Upper lobe of left lung (tissue), 6 donors: ENCODE measurements around the gene PRKCSH. TPM values are rescaled to one million over a fixed set of nuclear protein-coding genes. Genes with fewer than 3 reads are reported as not detected.
A peak's percentile ranks its signal among the peaks of the same experiment; 100 is the strongest.

Experiments used
- ATAC-seq, 2 donors: fragments of 200-7000 bp; cut with Tn5 transposase; one replicate each; pipeline ENCODE4 v1.9.1; 2022; ENCODE audit warnings: mild to moderate bottlenecking in 2 of 2, moderate library complexity in 2 of 2; ENCODE audit not compliant: low FRiP score in 2 of 2
- DNase-seq, 2 donors: peaks; one replicate each; pipeline ENCODE4 v3.0.0-alpha.2; 2019 to 2020
- H3K27ac ChIP-seq, 4 donors: fragments of 200-600 bp; sonication (generic); one replicate each; pipeline ENCODE4 v1.5.1; 2016 to 2019
- H3K27me3 ChIP-seq, 4 donors: fragments of 200-600 bp; sonication (generic); one replicate each; pipeline ENCODE4 v1.5.1; 2017 to 2019
- H3K36me3 ChIP-seq, 4 donors: fragments of 200-600 bp; sonication (generic); one replicate each; pipeline ENCODE4 v1.5.1; 2016 to 2019
- H3K4me1 ChIP-seq, 4 donors: fragments of 200-600 bp; sonication (generic); one replicate each; pipeline ENCODE4 v1.5.1; 2018 to 2019
- H3K4me3 ChIP-seq, 4 donors: fragments of 200-600 bp; sonication (generic); one replicate each; pipeline ENCODE4 v1.5.1; 2017 to 2019; ENCODE audit warnings: mild to moderate bottlenecking in 2 of 4, moderate library complexity in 1 of 4
- H3K9me3 ChIP-seq, 4 donors: fragments of 200-600 bp; sonication (generic); one replicate each; pipeline ENCODE4 v1.5.1; 2018 to 2019
- EP300 ChIP-seq, 4 donors: sonication (generic); formaldehyde crosslinking; IDR thresholded peaks; one replicate each; pipeline ENCODE4 v1.5.1; 2017; ENCODE audit warnings: antibody characterized with exemption in 4 of 4, control low read depth in 2 of 4
- POLR2A ChIP-seq, 4 donors: fragments of 450-650 bp; IDR thresholded peaks; one replicate each; pipeline ENCODE4 v1.5.1; 2016 to 2017; ENCODE audit warnings: antibody characterized with exemption in 4 of 4, mild to moderate bottlenecking in 2 of 4
- POLR2AphosphoS5 ChIP-seq, 2 donors: sonication (generic); formaldehyde crosslinking; IDR thresholded peaks; one replicate each; pipeline ENCODE4 v1.5.1; 2017; ENCODE audit warnings: antibody characterized with exemption in 2 of 2
- WGBS, 2 donors: methylation state at CpG; one replicate each; pipeline ENCODE4 v1.1.5; 2017 to 2018; 5-methylcytosine and 5-hydroxymethylcytosine counted together
- total RNA-seq, 6 donors: library from RNA; depleted of rRNA in 4 of 6; stranded (reverse); fragments of >200 nt in 4 of 6; gene quantifications; one replicate each; pipeline versions ENCODE4 v1.1.0 to v1.2.1, GENCODE V29; 2016 to 2021
- TF ChIP-seq, protein P1 (sequence below), 6 experiments: fragments of 450-650 bp in 4 of 6; fragments of 200-600 bp in 2 of 6; sonication (generic) in 2 of 6; IDR thresholded peaks; one replicate each; pipeline ENCODE4 v1.5.1; 2016 to 2019; ENCODE audit warnings: antibody characterized with exemption in 6 of 6
- donor health status: DM: no; HTN: no; CAD: no; lungs with moderate emphysema.
- donor health status: DM: no; HTN: yes; CAD: no; lungs with severe emphysema.

PRKCSH gene
- total RNA-seq, 6 donors from 2014 or later: 124 to 341 (median 187) TPM

DNA sequence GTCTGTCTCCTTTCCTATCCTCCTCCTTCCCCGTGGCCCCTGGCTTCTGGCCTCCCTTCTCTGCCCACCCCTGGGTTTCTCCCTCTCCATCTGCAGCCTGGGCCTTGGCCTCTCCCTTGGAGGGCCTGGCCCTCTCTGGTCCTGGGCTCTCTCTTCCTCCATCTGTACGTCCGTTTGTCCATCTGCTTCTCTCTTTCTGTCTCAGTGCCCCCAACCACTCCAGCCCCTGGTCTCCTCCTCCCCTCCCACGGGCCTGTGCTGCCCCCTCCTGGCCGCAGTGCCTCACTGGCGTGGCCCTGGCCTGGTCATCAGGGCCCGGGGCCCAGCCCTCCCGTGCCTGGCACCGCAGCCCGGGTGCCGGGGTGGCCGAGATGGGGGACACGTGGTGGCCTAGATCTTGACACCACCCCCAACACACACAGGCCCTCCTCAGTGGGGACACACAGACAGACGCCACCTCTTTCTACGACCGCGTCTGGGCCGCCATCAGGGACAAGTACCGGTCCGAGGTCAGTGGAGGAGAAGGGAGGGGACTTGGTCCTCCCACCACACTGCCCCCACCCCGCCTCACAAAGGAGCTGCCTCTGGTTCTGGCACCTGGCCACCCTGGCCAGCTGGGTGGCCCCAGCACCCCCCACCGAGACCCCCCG, 11.3 kb downstream of the PRKCSH start:
- ATAC-seq: peak; percentile 78 to 79
- Histone ChIP-seq H3K9me3 (no peaks in the 10 kb centered on the region), H3K4me3 (no peak overlapping the region), H3K27me3 (no peaks in the 10 kb centered on the region), H3K4me1 (peaks cover 0 to under 1% (median 0%) of the 10 kb centered on the region in 4 donors), H3K27ac (peak overlapping the region in 1 of 4 donors; percentile 4), H3K36me3 (peaks cover 22 to 92% (median 85%) of the 10 kb centered on the region in 4 donors)
- DNase-seq: peak; percentile 48 to 92
- TF ChIP-seq POLR2AphosphoS5 (IDR thresholded peaks at IDR 0.05) (no peak), EP300 (IDR thresholded peaks at IDR 0.05) (no peak), POLR2A (IDR thresholded peaks at IDR 0.05) (no peak)
- TF ChIP-seq, protein P1, sequence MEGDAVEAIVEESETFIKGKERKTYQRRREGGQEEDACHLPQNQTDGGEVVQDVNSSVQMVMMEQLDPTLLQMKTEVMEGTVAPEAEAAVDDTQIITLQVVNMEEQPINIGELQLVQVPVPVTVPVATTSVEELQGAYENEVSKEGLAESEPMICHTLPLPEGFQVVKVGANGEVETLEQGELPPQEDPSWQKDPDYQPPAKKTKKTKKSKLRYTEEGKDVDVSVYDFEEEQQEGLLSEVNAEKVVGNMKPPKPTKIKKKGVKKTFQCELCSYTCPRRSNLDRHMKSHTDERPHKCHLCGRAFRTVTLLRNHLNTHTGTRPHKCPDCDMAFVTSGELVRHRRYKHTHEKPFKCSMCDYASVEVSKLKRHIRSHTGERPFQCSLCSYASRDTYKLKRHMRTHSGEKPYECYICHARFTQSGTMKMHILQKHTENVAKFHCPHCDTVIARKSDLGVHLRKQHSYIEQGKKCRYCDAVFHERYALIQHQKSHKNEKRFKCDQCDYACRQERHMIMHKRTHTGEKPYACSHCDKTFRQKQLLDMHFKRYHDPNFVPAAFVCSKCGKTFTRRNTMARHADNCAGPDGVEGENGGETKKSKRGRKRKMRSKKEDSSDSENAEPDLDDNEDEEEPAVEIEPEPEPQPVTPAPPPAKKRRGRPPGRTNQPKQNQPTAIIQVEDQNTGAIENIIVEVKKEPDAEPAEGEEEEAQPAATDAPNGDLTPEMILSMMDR (IDR thresholded peaks at IDR 0.05): peak; percentile 67 to 92 (median 85)
- WGBS, 2 donors: 57 to 71% methylated on average over 7 to 20 of the region's 23 CpGs

DNA sequence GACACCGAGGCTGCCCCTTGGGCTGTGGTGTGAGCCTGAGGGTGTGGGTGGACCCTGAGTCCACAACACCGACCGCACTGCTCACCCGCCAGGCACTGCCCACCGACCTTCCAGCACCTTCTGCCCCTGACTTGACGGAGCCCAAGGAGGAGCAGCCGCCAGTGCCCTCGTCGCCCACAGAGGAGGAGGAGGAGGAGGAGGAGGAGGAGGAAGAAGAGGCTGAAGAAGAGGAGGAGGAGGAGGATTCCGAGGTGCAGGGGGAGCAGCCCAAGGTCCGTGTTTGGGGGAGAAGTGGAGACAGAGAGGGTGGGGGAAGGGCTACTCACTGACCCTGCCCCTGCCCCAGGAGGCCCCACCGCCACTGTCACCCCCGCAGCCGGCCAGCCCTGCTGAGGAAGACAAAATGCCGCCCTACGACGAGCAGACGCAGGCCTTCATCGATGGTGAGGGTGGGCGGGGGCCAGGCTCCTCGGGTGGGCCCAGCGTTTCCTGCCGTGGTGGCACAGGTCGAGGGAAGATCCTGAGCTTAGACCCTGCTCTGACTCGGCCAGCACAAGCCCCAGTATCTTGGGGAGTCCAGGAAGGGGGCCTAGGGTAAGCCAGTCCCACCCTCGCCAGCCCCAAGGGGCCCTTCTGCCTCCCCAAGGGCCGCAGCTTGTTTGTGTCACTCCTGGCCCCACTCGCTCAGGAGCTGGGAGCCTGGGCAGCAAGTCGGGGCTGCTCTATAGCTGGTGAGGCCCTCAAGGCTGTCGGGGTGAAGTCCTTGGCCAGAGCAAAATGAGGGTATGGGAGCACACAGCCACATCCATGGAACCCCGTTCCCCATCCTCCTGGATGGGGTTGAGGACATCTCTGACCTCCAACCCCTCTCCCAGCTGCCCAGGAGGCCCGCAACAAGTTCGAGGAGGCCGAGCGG, 12.2 kb downstream of the PRKCSH start:
- 91% methylated on average over 10 to 31 of the region's 35 CpGs for WGBS, 2 donors
- ATAC-seq: no peak
- no peak overlapping the region for H3K27ac ChIP-seq

DNA sequence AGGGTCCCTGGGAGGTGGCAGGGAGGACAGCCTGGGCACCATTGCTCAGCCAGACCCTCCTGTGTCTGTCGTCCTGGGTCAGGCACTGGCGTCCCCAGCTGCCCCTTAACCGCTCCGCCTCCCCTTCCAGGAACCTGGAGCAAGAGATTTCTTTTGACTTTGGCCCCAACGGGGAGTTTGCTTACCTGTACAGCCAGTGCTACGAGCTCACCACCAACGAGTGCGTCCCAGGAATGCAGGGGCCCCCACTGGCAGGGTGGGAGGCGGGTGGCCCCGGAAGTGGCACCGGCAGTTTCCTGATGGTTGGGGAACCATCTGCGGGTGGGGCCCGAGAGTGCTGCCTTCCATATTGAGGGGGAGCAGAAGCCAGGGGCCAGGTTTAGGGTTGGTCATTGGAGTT, 13.0 kb downstream of the PRKCSH start:
- Histone ChIP-seq H3K36me3 (peaks cover 14 to 75% (median 70%) of the 10 kb centered on the region in 4 donors), H3K27me3 (no peaks in the 10 kb centered on the region), H3K4me1 (peaks cover 0 to 4% (median 0%) of the 10 kb centered on the region in 4 donors), H3K4me3 (no peak overlapping the region), H3K9me3 (no peaks in the 10 kb centered on the region), H3K27ac (no peak overlapping the region)
- TF ChIP-seq POLR2AphosphoS5 (IDR thresholded peaks at IDR 0.05) (no peak), EP300 (IDR thresholded peaks at IDR 0.05) (no peak), POLR2A (IDR thresholded peaks at IDR 0.05) (no peak)
- TF ChIP-seq, protein P1 (IDR thresholded peaks at IDR 0.05): no peak
- no peak for DNase-seq
- WGBS, 2 donors: 78 to 93% methylated on average over 12 of the region's 13 CpGs
- ATAC-seq: no peak

More for the DNA sequence above, 12.2 kb downstream of the PRKCSH start:
- Histone ChIP-seq H3K27me3 (no peaks in the 10 kb centered on the region), H3K36me3 (peaks cover 15 to 83% (median 78%) of the 10 kb centered on the region in 4 donors), H3K4me1 (peaks cover 0 to 4% (median 0%) of the 10 kb centered on the region in 4 donors), H3K9me3 (no peaks in the 10 kb centered on the region), H3K4me3 (no peak overlapping the region)
- no peak for DNase-seq
- TF ChIP-seq EP300 (IDR thresholded peaks at IDR 0.05): no peak
- TF ChIP-seq, protein P1 (IDR thresholded peaks at IDR 0.05): no peak
- TF ChIP-seq POLR2AphosphoS5 (IDR thresholded peaks at IDR 0.05): no peak
- TF ChIP-seq POLR2A (IDR thresholded peaks at IDR 0.05): no peak

DNA sequence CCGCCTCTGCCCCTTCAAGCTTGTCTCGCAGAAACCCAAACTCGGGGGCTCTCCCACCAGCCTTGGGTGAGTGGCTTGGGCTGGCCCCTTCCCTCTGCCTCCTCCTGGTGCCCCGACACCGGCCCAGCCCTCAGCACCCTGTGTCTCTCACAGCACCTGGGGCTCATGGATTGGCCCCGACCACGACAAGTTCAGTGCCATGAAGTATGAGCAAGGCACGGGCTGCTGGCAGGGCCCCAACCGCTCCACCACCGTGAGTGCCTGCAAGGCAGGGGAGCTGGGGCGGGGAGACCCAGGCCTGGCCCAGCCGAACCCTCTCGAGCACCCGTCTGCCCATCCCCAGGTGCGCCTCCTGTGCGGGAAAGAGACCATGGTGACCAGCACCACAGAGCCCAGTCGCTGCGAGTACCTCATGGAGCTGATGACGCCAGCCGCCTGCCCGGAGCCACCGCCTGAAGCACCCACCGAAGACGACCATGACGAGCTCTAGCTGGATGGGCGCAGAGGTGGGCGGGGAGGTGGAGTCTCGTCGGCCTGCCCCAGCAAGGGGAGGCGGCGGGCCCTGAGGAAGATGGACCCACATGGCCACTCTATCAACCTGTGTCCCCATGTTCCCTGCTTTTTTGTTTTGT, 13.6 kb downstream of the PRKCSH start:
- ATAC-seq (no peak), DNase-seq (peak in 1 of 2 donors; percentile 79)
- Histone ChIP-seq H3K36me3 (peaks cover 14 to 69% (median 66%) of the 10 kb centered on the region in 4 donors), H3K4me1 (peaks cover 0 to 4% (median 0%) of the 10 kb centered on the region in 4 donors), H3K27ac (no peak overlapping the region), H3K4me3 (no peak overlapping the region), H3K9me3 (no peaks in the 10 kb centered on the region), H3K27me3 (no peaks in the 10 kb centered on the region)
- WGBS, 2 donors: 93 to 94% methylated on average over 27 to 31 of the region's 31 CpGs
- TF ChIP-seq POLR2AphosphoS5 (IDR thresholded peaks at IDR 0.05) (no peak), EP300 (IDR thresholded peaks at IDR 0.05) (no peak), POLR2A (IDR thresholded peaks at IDR 0.05) (no peak)
- TF ChIP-seq, protein P1 (IDR thresholded peaks at IDR 0.05): no peak
